ENCODE measurements around the gene ERICH6. TPM values are rescaled to one million over a fixed set of nuclear protein-coding genes. Genes with fewer than 3 reads are reported as not detected.

Gene ERICH6
- total RNA-seq, 1 experiment from 2014 or later = not detected

DNA sequence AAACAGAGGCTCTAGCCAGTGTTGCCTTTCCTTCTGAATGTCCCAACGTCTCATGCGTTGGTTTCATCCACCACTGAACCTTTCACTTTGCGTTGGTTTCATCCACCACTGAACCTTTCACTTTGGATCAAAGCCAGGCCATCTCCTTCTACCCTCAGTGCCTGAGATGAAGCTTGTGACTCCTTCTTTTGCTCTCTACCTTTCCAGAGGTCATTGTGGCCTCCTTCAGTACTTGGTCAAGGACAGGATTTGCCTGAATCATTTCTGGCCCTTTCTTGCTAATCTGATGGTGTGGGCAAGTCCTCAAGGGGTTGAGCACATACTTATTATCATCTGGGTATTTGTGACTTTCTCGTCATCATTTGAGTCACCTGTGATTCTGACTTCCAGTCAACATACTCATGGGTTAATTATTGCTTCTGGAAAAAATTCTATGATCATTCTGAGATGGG is 50.6 kb downstream of the ERICH6 start:
- no TSS peak for BruUV-seq (replicated peaks)
- no peaks in the 10 kb centered on the region for H3F3A ChIP-seq (ENCODE audit: low read length, unreplicated experiment)
- H3K4me2 ChIP-seq (ENCODE audit: low read length) = no peak overlapping the region
- ATAC-seq (no peak), DNase-seq (peak; percentile 5)
- H3K9ac ChIP-seq (ENCODE audit: low read length) = no peak overlapping the region
- ChIA-PET CTCF (no interaction called here), POLR2A (ENCODE audit: unreplicated experiment) (no interaction called here)
- H3K4me3 ChIP-seq (ENCODE audit: low read length) = no peak overlapping the region
- H2AFZ ChIP-seq (ENCODE audit: low read length) = no peak overlapping the region
- intact Hi-C loops (cut with micrococcal nuclease) = no loop called here
- TF ChIP-seq, protein P1, sequence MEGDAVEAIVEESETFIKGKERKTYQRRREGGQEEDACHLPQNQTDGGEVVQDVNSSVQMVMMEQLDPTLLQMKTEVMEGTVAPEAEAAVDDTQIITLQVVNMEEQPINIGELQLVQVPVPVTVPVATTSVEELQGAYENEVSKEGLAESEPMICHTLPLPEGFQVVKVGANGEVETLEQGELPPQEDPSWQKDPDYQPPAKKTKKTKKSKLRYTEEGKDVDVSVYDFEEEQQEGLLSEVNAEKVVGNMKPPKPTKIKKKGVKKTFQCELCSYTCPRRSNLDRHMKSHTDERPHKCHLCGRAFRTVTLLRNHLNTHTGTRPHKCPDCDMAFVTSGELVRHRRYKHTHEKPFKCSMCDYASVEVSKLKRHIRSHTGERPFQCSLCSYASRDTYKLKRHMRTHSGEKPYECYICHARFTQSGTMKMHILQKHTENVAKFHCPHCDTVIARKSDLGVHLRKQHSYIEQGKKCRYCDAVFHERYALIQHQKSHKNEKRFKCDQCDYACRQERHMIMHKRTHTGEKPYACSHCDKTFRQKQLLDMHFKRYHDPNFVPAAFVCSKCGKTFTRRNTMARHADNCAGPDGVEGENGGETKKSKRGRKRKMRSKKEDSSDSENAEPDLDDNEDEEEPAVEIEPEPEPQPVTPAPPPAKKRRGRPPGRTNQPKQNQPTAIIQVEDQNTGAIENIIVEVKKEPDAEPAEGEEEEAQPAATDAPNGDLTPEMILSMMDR (conservative IDR thresholded peaks at IDR 0.05; ENCODE audit: low read depth, low read length) = no peak
- TF ChIP-seq EZH2phosphoT487 (IDR thresholded peaks at IDR 0.05; ENCODE audit: borderline replicate concordance, low read length) = no peak
- no peak for TF ChIP-seq EZH2 (IDR thresholded peaks at IDR 0.05; ENCODE audit: low read length, unreplicated experiment)
- no peaks in the 10 kb centered on the region for H3K79me2 ChIP-seq (ENCODE audit: low read length)
- H4K20me1 ChIP-seq (ENCODE audit: low read length) = no peaks in the 10 kb centered on the region
- H3K36me3 ChIP-seq (ENCODE audit: low read depth, low read length) = no peaks in the 10 kb centered on the region
- no peak overlapping the region for H3K27ac ChIP-seq (ENCODE audit: low read length)
- H3K4me1 ChIP-seq (ENCODE audit: insufficient read depth, low read length) = no peaks in the 10 kb centered on the region
- no peaks in the 10 kb centered on the region for H3K9me3 ChIP-seq (ENCODE audit: low read length)
- H3K9me2 ChIP-seq (replicated peaks; ENCODE audit: low read length) = no peaks in the 10 kb centered on the region
- no peaks in the 10 kb centered on the region for H3K27me3 ChIP-seq (ENCODE audit: low read length)

DNA sequence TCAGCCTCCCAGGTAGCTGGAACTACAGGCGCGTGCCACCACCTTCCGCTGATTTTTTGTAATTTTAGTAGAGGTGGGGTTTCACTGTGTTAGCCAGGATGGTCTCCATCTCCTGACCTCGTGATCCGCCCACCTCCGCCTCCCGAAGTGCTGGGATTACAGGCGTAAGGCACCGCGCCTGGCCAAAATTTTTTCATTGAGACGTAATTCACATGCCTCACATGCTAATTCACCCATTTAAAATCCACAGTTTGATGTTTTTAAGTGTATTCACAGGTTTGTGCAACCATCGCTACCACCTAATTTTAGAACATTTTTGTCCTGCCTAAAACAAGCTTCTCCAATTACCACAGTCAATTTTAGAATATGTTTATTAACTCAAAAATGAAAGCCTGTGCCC is 63.5 kb downstream of the ERICH6 start:
- ChIA-PET CTCF (no interaction called here), POLR2A (ENCODE audit: unreplicated experiment) (no interaction called here)
- no peaks in the 10 kb centered on the region for H3K79me2 ChIP-seq (ENCODE audit: low read length)

DNA sequence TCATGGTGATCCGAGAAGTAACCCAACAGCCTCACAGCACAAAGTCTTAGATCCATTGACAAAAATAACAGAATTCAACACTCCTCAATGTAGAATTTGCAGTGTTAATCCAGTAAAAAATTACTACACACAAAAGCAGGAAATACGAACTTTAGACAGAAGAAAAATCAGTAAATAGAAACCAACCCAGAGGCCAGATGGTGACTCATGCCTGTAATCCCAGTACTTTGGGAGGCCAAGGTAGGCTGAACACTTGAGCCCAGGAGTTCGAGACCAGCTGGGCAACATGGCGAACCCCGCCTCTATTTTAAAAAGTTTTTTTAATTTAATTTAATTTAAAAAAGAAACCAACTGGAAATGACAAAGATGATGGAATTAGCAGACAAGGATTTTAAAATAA is 64.5 kb downstream of the ERICH6 start:
- no peaks in the 10 kb centered on the region for H3K9me3 ChIP-seq (ENCODE audit: low read length)
- no TSS peak for BruUV-seq (replicated peaks)
- H3K4me1 ChIP-seq (ENCODE audit: insufficient read depth, low read length) = peaks cover 4% of the 10 kb centered on the region; the same call in 1 of the 2 replicates
- no peaks in the 10 kb centered on the region for H3K36me3 ChIP-seq (ENCODE audit: low read depth, low read length)
- no peaks in the 10 kb centered on the region for H3K9me2 ChIP-seq (replicated peaks; ENCODE audit: low read length)
- no peak overlapping the region for H3K4me2 ChIP-seq (ENCODE audit: low read length)
- intact Hi-C loops (cut with micrococcal nuclease) = no loop called here
- no peak overlapping the region for H2AFZ ChIP-seq (ENCODE audit: low read length)
- H4K20me1 ChIP-seq (ENCODE audit: low read length) = no peaks in the 10 kb centered on the region
- H3K79me2 ChIP-seq (ENCODE audit: low read length) = no peaks in the 10 kb centered on the region
- CTCF ChIA-PET = no interaction called here
- peak; percentile 69; the same call in 1 of the 2 replicates for ATAC-seq
- H3K9ac ChIP-seq (ENCODE audit: low read length) = no peak overlapping the region
- POLR2A ChIA-PET (ENCODE audit: unreplicated experiment) = no interaction called here
- H3F3A ChIP-seq (ENCODE audit: low read length, unreplicated experiment) = no peaks in the 10 kb centered on the region
- H3K27me3 ChIP-seq (ENCODE audit: low read length) = no peaks in the 10 kb centered on the region
- H3K27ac ChIP-seq (ENCODE audit: low read length) = no peak overlapping the region
- TF ChIP-seq EZH2 (IDR thresholded peaks at IDR 0.05; ENCODE audit: low read length, unreplicated experiment) (no peak), EZH2phosphoT487 (IDR thresholded peaks at IDR 0.05; ENCODE audit: borderline replicate concordance, low read length) (no peak)
- TF ChIP-seq, protein P1 (conservative IDR thresholded peaks at IDR 0.05; ENCODE audit: low read depth, low read length) = no peak
- no peak overlapping the region for H3K4me3 ChIP-seq (ENCODE audit: low read length)
- DNase-seq = peak; percentile 58

More for the DNA sequence above, 63.5 kb downstream of the ERICH6 start:
- peaks cover 4% of the 10 kb centered on the region; the same call in 1 of the 2 replicates for H3K4me1 ChIP-seq (ENCODE audit: insufficient read depth, low read length)
- no peak overlapping the region for H3K4me2 ChIP-seq (ENCODE audit: low read length)
- no peaks in the 10 kb centered on the region for H3F3A ChIP-seq (ENCODE audit: low read length, unreplicated experiment)
- DNase-seq = no peak
- no peaks in the 10 kb centered on the region for H4K20me1 ChIP-seq (ENCODE audit: low read length)
- H3K27me3 ChIP-seq (ENCODE audit: low read length) = no peaks in the 10 kb centered on the region
- no peaks in the 10 kb centered on the region for H3K9me2 ChIP-seq (replicated peaks; ENCODE audit: low read length)
- no peak overlapping the region for H3K27ac ChIP-seq (ENCODE audit: low read length)
- H3K36me3 ChIP-seq (ENCODE audit: low read depth, low read length) = no peaks in the 10 kb centered on the region
- H3K9ac ChIP-seq (ENCODE audit: low read length) = no peak overlapping the region
- H3K4me3 ChIP-seq (ENCODE audit: low read length) = no peak overlapping the region
- intact Hi-C loops (cut with micrococcal nuclease) = no loop called here
- ATAC-seq = no peak
- H3K9me3 ChIP-seq (ENCODE audit: low read length) = no peaks in the 10 kb centered on the region
- no TSS peak for BruUV-seq (replicated peaks)
- no peak overlapping the region for H2AFZ ChIP-seq (ENCODE audit: low read length)
- no peak for TF ChIP-seq EZH2phosphoT487 (IDR thresholded peaks at IDR 0.05; ENCODE audit: borderline replicate concordance, low read length)
- TF ChIP-seq EZH2 (IDR thresholded peaks at IDR 0.05; ENCODE audit: low read length, unreplicated experiment) = no peak
- TF ChIP-seq, protein P1 (conservative IDR thresholded peaks at IDR 0.05; ENCODE audit: low read depth, low read length) = no peak

Measured in PC-3 (cell line).